Measurements from ENCODE around the gene GNB1L. TPM values are rescaled to one million over a fixed set of nuclear protein-coding genes. Genes with fewer than 3 reads are reported as not detected.

The GNB1L gene
- total RNA-seq, 1 experiment from 2014 or later = 17.9 TPM

DNA sequence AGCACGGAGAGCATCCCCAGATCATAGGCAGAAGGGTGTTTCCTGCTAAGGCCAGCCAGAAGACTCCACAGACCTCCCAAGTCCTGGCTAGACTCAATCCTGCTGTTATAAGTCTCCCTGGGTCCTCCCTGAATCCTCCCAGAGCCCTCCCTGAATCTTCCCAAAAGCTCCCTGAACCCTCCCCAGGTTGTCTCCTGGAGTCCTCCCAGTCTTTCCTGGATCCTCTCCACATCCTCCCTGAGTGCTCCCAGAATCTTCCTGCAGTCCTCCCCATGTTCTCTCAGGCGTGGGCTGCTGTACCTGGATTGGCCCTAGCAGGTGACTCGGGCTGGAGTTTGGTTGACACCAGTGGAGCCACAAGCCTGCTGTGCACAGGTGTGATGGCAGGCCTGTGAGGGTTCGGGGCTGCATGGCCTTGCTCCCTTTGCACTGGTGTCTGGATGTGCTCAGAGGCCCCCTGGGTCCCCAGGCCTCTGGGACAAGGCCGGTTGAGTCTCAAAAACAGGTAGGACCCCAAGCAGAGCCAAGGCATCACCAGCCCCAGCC is 119.8 kb downstream of the GNB1L start:
- no TSS peak for BruUV-seq (replicated peaks)
- Histone ChIP-seq H3K4me1 (ENCODE audit: insufficient read depth, low read length, poor library complexity, severe bottlenecking) (no peaks in the 10 kb centered on the region), H3K27me3 (replicated peaks; ENCODE audit: insufficient read depth, low read depth, low read length, poor library complexity) (no peaks in the 10 kb centered on the region), H3K4me3 (ENCODE audit: low read depth, low read length, poor library complexity, severe bottlenecking) (no peak overlapping the region), H3K36me3 (ENCODE audit: insufficient read depth, low read length, poor library complexity, severe bottlenecking) (no peaks in the 10 kb centered on the region), H3K27ac (ENCODE audit: low read depth, low read length, poor library complexity, severe bottlenecking) (no peak overlapping the region), H3K9me3 (ENCODE audit: low read depth, low read length, poor library complexity, severe bottlenecking) (no peaks in the 10 kb centered on the region)
- ChIA-PET POLR2A (ENCODE audit: low non-redundant PET) (no interaction called here), CTCF (interaction anchor here (0.8 kb wide), 1 partner anchor 157 kb away, joined by 7 read pairs; no protein-coding TSS in a partner anchor)
- intact Hi-C loops (cut with micrococcal nuclease; ENCODE audit: unreplicated experiment) = loop anchor here (5.0 kb wide), 1 partner anchor 222 kb away; no protein-coding TSS in a partner anchor
- no peak for TF ChIP-seq EZH2 (IDR thresholded peaks at IDR 0.05; ENCODE audit: borderline replicate concordance, low read depth, low read length, poor library complexity, severe bottlenecking)
- TF ChIP-seq, protein P1, sequence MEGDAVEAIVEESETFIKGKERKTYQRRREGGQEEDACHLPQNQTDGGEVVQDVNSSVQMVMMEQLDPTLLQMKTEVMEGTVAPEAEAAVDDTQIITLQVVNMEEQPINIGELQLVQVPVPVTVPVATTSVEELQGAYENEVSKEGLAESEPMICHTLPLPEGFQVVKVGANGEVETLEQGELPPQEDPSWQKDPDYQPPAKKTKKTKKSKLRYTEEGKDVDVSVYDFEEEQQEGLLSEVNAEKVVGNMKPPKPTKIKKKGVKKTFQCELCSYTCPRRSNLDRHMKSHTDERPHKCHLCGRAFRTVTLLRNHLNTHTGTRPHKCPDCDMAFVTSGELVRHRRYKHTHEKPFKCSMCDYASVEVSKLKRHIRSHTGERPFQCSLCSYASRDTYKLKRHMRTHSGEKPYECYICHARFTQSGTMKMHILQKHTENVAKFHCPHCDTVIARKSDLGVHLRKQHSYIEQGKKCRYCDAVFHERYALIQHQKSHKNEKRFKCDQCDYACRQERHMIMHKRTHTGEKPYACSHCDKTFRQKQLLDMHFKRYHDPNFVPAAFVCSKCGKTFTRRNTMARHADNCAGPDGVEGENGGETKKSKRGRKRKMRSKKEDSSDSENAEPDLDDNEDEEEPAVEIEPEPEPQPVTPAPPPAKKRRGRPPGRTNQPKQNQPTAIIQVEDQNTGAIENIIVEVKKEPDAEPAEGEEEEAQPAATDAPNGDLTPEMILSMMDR (conservative IDR thresholded peaks at IDR 0.05; ENCODE audit: low read depth, low read length) = no peak
- no peak for DNase-seq (ENCODE audit: low spot score)

DNA sequence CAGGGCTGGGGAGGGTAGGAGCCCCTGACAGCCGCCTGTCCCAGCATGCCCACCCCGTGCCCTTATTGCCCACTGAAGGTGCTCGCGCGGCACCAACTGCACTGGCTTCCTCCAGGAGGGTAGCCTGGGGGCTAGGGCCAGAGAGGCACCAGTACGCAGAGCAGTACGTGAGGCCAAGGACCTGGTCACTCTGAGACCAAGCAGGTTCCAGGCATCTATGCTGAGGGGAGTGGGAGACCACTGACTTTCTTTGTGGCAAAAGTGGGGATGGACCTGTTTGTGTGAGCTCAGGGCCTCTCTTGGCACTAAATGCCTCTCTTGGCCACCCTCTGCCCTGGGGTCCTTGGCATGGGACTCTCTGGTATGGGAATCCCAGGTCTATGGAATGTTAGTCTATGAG is 120.5 kb downstream of the GNB1L start:
- no peak overlapping the region for H3K27ac ChIP-seq (ENCODE audit: low read depth, low read length, poor library complexity, severe bottlenecking)
- intact Hi-C loops (cut with micrococcal nuclease; ENCODE audit: unreplicated experiment) = loop anchor here (5.0 kb wide), 1 partner anchor 223 kb away; no protein-coding TSS in a partner anchor
- POLR2A ChIA-PET (ENCODE audit: low non-redundant PET) = no interaction called here
- no peak for TF ChIP-seq EZH2 (IDR thresholded peaks at IDR 0.05; ENCODE audit: borderline replicate concordance, low read depth, low read length, poor library complexity, severe bottlenecking)
- TF ChIP-seq, protein P1 (conservative IDR thresholded peaks at IDR 0.05; ENCODE audit: low read depth, low read length) = no peak
- CTCF ChIA-PET = no interaction called here
- BruUV-seq (replicated peaks) = no TSS peak
- no peaks in the 10 kb centered on the region for H3K36me3 ChIP-seq (ENCODE audit: insufficient read depth, low read length, poor library complexity, severe bottlenecking)
- no peak for DNase-seq (ENCODE audit: low spot score)
- no peaks in the 10 kb centered on the region for H3K9me3 ChIP-seq (ENCODE audit: low read depth, low read length, poor library complexity, severe bottlenecking)
- H3K4me1 ChIP-seq (ENCODE audit: insufficient read depth, low read length, poor library complexity, severe bottlenecking) = no peaks in the 10 kb centered on the region
- H3K4me3 ChIP-seq (ENCODE audit: low read depth, low read length, poor library complexity, severe bottlenecking) = no peak overlapping the region
- H3K27me3 ChIP-seq (replicated peaks; ENCODE audit: insufficient read depth, low read depth, low read length, poor library complexity) = no peaks in the 10 kb centered on the region

DNA sequence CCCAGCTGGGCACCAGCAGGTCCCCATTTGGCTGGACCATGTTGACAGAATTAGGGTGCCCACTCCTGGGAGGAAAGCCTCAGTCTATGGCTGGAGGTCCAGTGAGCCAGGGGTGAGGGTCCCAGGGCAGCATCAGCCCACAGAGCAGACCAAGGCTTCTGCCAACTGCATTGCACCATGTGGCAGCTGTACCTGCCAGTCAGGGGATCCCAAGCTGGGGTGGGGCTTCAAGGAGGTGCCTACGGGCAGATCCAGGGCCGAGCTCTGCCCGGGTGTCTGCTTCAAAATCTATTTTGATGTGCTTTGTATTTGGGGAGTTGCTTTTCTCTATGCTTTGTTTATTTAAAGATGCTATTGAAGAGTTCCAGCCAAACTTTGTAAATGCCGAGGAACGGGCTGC is 120.9 kb downstream of the GNB1L start:
- no peak for TF ChIP-seq EZH2 (IDR thresholded peaks at IDR 0.05; ENCODE audit: borderline replicate concordance, low read depth, low read length, poor library complexity, severe bottlenecking)
- TF ChIP-seq, protein P1 (conservative IDR thresholded peaks at IDR 0.05; ENCODE audit: low read depth, low read length) = no peak
- H3K9me3 ChIP-seq (ENCODE audit: low read depth, low read length, poor library complexity, severe bottlenecking) = no peaks in the 10 kb centered on the region
- CTCF ChIA-PET = no interaction called here
- H3K4me3 ChIP-seq (ENCODE audit: low read depth, low read length, poor library complexity, severe bottlenecking) = no peak overlapping the region
- POLR2A ChIA-PET (ENCODE audit: low non-redundant PET) = no interaction called here
- DNase-seq (ENCODE audit: low spot score) = no peak
- intact Hi-C loops (cut with micrococcal nuclease; ENCODE audit: unreplicated experiment) = loop anchor here (5.0 kb wide), 1 partner anchor 224 kb away; no protein-coding TSS in a partner anchor
- H3K36me3 ChIP-seq (ENCODE audit: insufficient read depth, low read length, poor library complexity, severe bottlenecking) = no peaks in the 10 kb centered on the region
- H3K27ac ChIP-seq (ENCODE audit: low read depth, low read length, poor library complexity, severe bottlenecking) = no peak overlapping the region
- BruUV-seq (replicated peaks) = no TSS peak
- H3K4me1 ChIP-seq (ENCODE audit: insufficient read depth, low read length, poor library complexity, severe bottlenecking) = no peaks in the 10 kb centered on the region
- no peaks in the 10 kb centered on the region for H3K27me3 ChIP-seq (replicated peaks; ENCODE audit: insufficient read depth, low read depth, low read length, poor library complexity)

Other genes with a start within 250 kb of the GNB1L start
- 50.4 and 58.9 TPM in 2 replicates for gene SEPTIN5, start 140.4 kb downstream of the GNB1L start, total RNA-seq (2021)
- 12.6 and 13.3 TPM in 2 replicates for gene GP1BB, start 131.3 kb downstream of the GNB1L start, total RNA-seq (2021)
- 3.6 and 4.7 TPM in 2 replicates for gene TBX1, start 94.1 kb downstream of the GNB1L start, total RNA-seq (2021)
- gene RTL10, start within 50 bp of the GNB1L start, total RNA-seq (2021) = 22.7 and 25.6 TPM in 2 replicates
- gene COMT, start 86.9 kb upstream of the GNB1L start, total RNA-seq (2021) = 87.8 and 98.6 TPM in 2 replicates
- gene TXNRD2, start 86.9 kb upstream of the GNB1L start, total RNA-seq (2021) = 25.2 and 32.6 TPM in 2 replicates
- 11.1 and 17.2 TPM in 2 replicates for gene ARVCF, start 161.9 kb upstream of the GNB1L start, total RNA-seq (2021)
- 17.7 and 21.5 TPM in 2 replicates for gene TANGO2, start 166.2 kb upstream of the GNB1L start, total RNA-seq (2021)
- 63.2 and 74.8 TPM in 2 replicates for gene DGCR8, start 225.4 kb upstream of the GNB1L start, total RNA-seq (2021)

Measured in A673 (cell line).